Stimulated activated CD4-positive, alpha-beta T cell treated with anti-CD3 and anti-CD28 coated beads, TNF-alpha, amount 100 ng/mL, for 1 hour (primary cell): ENCODE measurements around the gene SELENON.

ENCODE experiments used
- DNase-seq, 3 donors: peaks; one replicate each; pipeline ENCODE4 v3.0.0-alpha.2; 2020; ENCODE audit warnings: low read depth in 3 of 3, low spot score in 1 of 3

SELENON gene

DNA sequence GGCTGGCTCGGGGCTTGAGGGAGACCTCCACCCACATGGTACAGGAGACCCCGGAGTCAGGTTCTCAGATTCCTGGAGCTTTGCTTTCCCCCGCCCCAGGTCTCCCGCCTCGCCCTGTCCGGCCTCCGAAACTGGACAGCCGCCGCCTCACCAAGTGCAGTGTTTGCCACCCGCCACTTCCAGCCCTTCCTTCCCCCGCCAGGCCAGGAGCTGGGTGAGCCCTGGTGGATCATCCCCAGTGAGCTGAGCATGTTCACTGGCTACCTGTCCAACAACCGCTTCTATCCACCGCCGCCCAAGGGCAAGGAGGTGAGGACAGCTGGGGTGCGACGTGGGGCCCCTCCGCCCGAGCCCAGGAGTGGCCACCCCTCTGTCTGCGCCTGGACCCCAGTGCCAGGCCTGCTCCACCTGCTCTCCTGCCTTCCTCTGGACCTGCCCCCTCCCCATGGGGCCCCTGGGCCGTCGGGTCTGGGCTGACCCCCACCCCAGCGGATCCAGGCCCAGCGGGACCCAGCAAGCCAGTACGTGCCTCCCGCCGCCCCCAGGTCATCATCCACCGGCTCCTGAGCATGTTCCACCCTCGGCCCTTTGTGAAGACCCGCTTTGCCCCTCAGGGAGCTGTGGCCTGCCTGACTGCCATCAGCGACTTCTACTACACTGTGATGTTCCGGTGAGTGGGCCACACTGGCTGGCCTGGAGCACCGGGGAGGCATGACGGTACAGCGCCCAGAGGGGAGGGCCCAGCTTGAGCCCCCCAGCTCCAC, 8.7 kb downstream of the SELENON start:
- no peak for DNase-seq

DNA sequence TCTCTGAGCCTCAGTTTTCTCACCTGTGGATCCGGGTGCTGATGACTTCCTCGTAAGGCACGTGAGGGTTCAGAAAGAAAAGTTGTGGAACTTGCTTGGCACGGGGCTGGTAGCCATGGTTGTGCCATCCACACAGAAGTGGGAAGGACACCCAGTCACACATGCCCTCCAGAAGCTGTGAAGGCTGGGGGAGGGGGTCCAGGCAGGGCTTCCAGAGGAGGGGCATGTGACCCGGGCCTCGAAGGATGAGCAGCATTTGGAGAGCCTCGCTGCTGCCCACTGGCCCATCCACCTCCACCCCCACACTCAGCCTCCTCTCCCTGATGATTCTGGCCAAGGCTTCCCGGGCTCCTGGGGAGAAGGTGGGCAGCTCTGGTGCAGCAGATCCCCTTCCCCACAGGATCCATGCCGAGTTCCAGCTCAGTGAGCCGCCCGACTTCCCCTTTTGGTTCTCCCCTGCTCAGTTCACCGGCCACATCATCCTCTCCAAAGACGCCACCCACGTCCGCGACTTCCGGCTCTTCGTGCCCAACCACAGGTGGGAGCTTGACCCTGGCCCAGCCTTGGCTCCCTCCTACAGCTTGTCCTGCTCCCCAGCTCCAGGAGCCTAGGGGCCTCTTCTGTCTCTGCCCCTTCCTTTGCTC, 9.4 kb downstream of the SELENON start:
- DNase-seq = no peak

DNA sequence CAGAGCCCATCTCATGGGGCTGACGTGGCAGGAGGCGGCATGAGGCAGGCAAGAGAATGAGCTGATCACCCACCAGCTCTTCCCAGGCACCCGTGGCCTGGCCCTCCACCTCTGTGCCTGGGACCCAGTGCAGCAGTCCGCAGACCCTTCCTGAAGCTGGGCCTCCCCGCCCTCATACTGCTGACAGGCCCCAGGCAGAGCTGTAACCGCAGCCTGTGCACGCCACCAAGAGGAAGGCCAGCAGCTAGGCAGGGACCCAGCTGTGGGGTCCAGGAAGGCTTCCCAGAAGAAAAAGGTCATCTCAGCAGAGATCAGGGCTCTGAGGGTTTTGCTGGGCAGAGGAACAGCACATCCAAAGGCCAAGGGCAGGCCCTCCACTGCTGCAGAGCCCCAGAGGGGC, 9.9 kb downstream of the SELENON start:
- no peak for DNase-seq

GRCh38 chr1:25810341-25811299, 10.6 kb downstream of the SELENON start:
- DNase-seq = peak; percentile 43 to 85 (median 66)

GRCh38 chr1:25811384-25812082, 11.5 kb downstream of the SELENON start:
- DNase-seq = no peak

DNA sequence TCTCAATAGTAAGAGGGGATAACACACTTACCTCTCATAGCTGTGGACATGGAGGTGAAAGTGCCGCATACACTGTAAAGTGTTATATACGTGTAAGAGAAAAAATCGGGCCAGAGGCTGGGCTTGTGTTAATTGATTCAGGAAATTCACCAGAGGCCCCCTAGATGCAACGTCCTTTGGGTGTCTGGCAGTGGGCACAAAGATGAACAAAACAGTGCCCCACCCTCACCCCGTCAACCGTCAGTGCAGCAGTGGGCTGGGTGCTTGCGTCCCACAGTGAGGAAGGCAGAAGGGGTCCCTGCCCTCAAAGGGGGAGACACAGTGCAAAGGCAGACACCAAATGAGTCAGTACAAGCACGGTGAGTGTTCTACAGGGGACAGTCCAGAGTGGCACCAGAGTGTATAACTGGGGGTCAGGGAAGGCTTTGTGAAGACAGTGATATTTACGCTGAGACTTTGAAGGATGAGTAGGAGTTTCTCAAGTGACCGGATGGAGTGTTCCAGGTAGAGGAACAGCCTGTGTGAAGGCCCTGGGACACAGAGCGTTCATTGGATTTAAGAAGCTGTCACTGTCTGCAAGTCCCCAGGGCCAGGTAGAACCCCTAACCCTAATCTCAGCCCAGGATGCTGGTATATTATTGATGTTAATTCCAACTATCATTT, 13.2 kb downstream of the SELENON start:
- DNase-seq = no peak

- DNase-seq = no peak
Observed at GRCh38 chr1:25813734-25814471, 13.9 kb downstream of the SELENON start.

DNA sequence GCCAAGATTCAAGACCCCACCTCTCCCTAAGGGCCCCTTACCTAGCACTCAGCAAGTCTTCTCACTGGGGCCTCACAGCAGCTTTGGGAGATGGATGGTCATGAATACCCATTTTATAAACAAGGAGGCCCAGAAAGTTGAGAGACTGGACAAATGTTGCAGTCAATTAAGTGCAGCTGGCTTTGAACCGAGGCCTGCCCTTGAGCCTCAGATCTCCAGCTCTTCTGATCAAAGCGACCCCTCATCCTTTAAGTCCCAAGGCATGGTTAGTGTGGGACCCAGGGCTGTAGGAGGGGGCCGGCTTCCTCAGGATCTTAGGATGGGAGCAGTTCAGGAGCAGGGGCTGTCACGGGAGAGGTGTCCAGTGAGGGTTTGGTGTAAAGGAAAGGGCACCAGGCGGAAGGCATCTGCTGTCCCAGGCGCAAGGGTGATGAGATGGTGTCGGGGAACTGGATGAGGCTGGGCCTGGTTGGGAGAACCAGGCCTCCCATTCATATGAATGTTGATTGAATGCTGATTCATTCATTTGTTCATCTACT, 14.6 kb downstream of the SELENON start:
- no peak for DNase-seq

GRCh38 chr1:25815208-25816111, 15.5 kb downstream of the SELENON start:
- no peak for DNase-seq

- no peak for DNase-seq
Observed at GRCh38 chr1:25816112-25816718, 16.2 kb downstream of the SELENON start.

DNA sequence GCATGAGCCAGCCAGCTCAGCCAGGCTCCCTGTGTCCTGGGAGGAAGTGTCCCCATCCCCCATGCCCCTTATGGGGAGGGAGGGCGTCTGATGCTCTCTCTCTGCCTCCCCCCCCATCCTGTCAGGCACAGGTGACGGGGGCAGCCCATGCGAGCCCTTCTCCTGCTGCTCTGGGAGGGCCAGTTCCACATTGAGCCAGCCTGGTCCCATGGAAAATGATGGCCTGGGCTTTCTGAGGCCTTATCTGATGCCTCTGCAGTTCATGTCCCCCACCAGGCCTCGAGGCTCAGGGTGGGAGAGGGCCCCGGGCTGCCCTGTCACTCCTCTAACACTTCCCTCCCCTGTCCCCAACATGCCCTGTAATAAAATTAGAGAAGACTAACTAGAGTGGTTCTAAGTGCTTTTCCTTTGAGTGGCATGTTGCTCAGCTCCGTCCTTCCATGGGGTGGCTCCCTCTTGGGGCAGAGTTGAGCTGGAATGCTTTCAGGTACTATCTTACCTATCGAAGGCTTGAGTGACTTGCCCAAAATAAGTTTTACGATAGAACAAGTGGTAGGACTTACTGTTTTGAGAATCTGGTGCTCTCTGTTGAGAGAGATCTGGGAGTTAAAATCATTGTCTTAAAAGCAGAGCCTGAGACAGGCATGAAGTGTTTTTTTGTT, 18.0 kb downstream of the SELENON start:
- DNase-seq = no peak

DNA sequence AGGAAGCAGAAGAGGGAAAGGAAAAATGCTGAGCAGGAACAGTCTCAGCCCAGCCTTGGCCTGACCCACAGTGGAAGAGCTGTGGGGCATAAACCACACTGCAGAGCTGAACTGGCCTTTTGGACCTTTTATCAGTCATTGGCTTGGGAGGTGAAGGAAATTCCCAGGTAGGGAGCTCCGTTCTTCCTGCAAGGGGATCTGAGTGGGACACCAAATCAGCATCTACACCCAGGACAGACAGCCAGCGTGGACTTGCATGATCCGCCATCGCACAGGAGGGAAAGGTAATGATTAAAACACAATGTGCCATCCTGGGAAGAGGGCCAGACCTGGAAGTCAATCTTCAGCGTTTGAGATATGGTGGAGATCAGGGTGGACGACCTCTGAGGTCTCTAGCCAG, 18.6 kb downstream of the SELENON start:
- DNase-seq = no peak

DNA sequence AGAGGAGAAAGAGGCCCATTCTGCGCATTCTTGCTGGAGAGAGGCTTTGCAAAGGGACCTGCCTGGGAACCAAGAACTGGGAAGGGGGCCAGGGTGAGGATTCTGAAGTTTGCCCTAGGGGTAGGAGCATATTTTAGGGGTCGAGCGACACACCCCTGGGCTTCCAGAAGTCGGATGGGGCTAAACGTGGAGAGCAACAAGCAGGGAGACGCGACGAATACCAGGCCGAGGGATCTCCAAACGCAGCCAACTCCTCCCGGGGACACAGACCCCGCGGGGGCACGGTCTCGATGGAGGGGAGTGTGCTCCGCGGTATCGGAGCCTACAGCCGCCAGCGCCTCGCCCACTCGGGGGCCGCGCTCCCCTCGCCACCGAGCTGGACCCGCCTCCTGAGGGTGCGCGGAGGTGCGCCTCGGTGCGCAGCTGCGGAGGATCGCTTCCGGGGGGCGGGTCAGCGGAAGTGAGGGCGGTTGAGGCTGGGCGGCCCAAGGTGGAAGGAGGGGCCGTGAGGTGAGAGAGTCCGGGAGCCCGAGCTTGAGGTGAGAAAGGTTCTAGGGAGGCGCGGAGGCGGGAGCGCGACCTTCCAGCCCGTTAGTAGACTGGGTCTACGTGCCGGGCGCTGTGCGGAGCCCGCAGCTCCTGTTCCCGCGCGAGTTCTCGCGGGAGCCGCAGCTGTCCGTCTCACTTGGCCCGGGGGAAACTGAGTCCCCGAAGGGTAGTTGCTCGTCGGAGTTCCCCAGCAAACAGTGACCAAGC, 19.7 kb downstream of the SELENON start, which contains the start of gene MTFR1L:
Gene MTFR1L (plus strand): TSS at position 464 of the 756 bp plus-strand sequence. CDS start 3,151 bp downstream, outside the sequence.
- DNase-seq = peak; percentile 77 to 89 (median 84)

GRCh38 chr1:25820247-25821111, 20.5 kb downstream of the SELENON start:
- DNase-seq = peak in 2 of 3 donors; percentile 26 to 45

GRCh38 chr1:25821112-25821476, 21.1 kb downstream of the SELENON start:
- DNase-seq = no peak

DNA sequence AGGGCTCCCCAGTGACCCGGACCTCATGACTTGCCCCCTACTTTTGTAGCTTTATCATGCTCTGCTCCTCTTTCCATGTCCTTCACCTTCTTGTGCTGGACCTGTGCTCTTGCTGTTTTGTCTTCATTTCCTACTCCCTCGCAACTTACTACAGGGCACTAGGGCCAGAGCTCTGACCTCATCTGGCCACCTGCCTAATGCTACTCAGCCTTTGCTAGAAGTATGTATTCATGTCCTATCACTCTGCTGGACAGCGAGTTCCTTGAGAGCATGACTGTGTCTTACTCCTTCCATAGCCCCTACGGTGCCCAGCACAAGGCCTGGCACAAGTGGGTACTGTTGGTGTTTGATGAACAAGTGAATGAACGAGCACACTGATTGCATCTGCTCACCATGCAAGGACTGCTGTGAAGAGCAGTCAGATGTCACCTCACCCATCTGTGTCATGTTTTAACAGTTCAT, 21.7 kb downstream of the SELENON start:
- no peak for DNase-seq
